Hematopoietic multipotent progenitor cell (in vitro differentiated cells): ENCODE results near the gene BAG3. TPM values are rescaled to one million over a fixed set of nuclear protein-coding genes. Genes with fewer than 3 reads are reported as not detected.

Experiments
- DNase-seq, 3 donors: peaks; one replicate each; pipeline ENCODE4 v3.0.0-alpha.2; 2011 to 2015; ENCODE audit warnings: low read depth in 2 of 3, low spot score in 2 of 3
- total RNA-seq: library from RNA; depleted of rRNA; stranded (reverse); fragments of >200 nt; gene quantifications from one replicate; pipeline ENCODE4 v1.2.3, GENCODE V29; 2012

The BAG3 gene
- total RNA-seq, 1 donor, result 7.3 TPM

DNA sequence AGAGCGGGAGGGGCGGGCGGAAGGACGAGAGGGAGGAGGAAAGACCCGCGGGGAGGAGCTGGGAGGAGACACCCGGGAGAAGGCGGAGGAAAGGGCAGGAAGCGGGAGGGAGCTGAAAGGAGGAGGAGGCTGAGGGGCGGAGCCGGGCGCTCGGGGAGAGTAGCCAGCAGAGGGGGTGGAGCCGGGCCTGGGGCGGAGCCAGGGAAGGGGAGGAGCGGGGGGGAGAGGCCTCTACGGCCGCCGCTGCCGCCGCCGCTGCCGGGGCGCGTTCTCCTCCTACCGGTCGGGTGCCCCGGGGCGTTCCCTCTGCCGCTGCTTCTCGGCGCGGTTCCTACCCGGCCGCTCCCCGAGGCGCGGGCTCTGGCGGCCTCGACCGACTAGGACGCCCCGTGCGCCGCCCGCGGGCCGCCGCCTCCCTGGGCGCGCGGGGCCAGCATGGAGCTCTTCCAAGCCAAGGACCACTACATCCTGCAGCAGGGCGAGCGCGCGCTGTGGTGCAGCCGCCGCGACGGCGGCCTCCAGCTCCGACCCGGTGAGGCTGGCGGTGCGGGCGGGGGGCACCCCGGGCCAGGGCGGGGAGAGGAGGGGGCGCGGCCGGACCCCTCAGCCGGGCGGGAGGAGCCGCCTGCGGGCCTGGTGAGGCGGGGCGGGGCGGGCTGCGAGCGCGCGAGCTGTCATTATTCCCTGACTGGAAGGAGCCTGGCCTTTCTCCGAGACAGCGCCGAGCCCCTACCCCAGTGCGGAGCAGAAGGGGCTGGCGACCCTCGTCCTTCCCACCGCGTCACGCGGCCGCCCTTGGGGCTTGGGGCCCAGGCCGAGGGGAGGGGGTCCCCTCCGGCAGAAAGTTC lies 74.9 kb downstream of the BAG3 start, which contains the start of gene INPP5F:
INPP5F (plus strand) TSS at position 223 of the 848 bp plus-strand sequence; CDS start at position 436, 213 bp downstream.
- peak; percentile 89 to 98 (median 98) for DNase-seq

DNA sequence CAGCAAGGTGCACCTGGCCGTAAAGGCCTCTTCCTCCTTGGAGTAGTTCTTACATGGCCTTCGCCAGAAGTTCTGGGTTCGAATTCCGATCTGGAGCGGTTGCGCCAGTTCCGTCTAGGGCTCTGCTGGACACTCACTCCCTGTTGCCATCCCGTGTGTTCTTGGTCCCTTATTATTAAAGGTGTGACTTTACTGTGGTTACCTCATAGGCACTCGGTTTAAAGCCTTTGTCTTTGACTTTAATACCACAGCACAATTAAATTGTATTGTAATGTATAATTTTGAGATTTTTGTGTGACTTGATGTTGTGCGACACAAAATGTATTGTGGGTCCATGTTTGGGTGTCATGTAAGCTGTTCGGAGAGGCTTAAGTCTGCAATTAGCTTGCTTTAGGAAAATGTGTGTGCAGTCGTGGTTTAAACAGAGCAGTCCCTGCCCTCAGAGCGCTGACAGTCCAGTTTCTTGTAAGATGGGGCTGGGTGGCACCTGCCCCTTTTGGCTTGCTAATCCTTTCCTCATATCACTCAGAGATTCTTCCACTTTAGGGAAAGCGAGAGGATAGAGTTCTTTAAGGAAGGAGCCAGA lies 75.6 kb downstream of the BAG3 start:
- DNase-seq, result no peak

Other genes with a start within 250 kb of the BAG3 start
- gene RGS10, start 108.7 kb upstream of the BAG3 start, total RNA-seq, result 12.9 TPM
- 20.5 TPM for gene TIAL1, start 54.4 kb upstream of the BAG3 start, total RNA-seq
- gene INPP5F, start 74.7 kb downstream of the BAG3 start, total RNA-seq, result 5.4 TPM
- 28.5 TPM for gene MCMBP, start 221.5 kb downstream of the BAG3 start, total RNA-seq
- 22.4 TPM for gene SEC23IP, start 241.3 kb downstream of the BAG3 start, total RNA-seq